CD4-positive, alpha-beta T cell treated with Interleukin-1 beta for 1 hour (primary cell): ENCODE data around the gene SYPL1.

Experiments used
- DNase-seq, 2 donors: peaks; one replicate each; pipeline ENCODE4 v3.0.0-alpha.2; 2020 to 2022

SYPL1 gene

DNA sequence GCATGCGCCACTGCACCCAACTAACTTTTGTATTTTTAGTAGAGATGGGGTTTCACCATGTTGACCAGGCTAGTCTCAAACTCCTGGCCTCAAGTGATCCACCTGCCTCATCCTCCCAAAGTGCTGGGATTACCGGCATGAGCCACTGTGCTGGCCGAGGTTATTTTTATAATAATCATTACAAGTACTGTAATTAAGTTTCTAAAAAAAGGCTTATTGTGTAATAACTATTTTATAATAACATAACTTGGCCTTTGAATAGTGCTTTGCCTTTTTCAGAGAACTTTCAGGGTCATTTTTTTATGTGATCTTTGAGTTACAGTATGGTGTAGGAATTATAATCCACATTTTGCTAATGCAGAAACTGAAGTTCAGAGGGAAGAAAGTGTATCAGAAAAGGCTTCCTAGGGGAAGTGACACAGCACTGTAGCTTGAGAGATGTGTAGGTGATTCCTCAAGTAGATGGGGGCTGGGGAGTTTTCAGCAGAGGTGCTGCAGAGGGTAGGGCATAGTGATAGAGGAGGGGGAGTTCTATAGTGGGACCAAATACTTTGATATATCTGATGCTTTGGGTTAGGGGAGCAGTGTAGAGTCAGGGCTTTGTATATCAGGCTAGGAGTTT lies 9.2 kb upstream of the SYPL1 start:
- DNase-seq, result no peak

DNA sequence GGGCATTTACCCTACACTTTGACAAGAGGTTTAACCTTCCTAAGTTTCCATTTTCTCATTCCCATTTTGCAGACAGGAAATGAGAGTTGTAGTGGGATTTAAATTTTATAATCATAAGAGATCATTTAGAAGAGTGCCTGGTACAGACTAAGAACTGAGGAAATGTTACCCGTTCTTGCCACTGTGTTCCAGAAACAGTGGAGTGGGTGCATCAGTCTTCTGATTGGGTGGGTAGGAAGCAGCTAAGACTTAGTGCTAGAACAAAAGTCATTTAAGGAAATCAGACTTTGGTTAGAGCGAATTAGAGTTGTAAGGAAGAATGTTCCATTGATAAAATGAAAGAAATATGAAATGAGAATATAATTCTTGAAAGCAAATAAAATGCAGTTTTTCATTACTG lies 8.4 kb upstream of the SYPL1 start:
- no peak for DNase-seq

DNA sequence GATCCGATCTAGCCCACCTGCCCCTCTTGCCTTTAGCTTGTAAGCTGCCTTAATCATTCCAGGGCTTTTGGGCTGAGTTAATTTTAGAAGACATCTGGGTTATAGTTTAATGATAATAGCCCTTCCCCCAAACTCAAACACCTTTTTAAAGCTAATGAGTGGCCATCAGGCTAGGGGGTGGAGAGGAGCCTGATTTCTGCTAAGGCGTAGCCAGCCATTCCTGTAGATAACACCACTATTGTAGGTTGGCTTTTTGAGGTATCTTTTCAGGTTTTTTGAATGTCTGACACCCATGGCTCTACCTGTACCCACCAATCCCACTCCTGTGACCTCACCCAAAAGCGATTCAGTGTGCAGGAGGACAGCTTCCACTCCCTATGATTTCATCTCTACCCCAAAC lies 7.6 kb upstream of the SYPL1 start:
- DNase-seq, result no peak

DNA sequence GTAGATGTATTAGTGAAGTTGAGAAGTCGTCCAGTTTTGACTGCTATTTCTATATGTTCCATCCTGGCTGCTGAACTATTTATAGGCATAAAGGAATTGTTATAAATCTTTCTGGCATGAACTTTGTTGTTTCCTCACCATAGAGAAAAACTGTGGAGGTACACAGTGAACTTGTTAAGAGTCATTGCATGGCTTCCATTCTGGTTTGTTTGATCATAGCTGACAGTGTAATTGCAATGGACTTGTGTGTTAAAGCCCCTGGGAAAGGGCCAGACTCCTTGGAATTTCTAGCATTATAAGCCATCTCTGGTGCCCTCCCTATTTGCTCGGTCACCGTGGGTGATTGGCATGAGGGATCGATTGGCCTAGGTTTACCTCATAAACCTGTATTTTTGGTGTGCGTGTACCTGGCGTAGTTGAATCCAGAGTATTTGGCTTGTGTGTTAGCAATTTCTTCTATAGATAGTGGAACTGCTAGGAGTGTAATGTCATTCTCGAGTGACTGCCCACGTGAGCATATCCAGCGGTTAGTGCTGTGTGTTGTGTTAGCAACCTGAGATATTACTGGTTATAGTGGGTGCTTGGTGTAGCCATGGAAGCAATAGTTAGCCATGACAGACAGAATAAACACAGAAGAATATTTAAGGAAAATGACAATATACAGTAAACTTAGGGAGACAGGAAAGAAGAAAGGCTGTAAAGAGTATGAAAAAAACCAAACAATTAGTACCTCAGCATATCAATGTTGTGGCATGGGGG lies 5.9 kb upstream of the SYPL1 start:
- DNase-seq, result no peak

DNA sequence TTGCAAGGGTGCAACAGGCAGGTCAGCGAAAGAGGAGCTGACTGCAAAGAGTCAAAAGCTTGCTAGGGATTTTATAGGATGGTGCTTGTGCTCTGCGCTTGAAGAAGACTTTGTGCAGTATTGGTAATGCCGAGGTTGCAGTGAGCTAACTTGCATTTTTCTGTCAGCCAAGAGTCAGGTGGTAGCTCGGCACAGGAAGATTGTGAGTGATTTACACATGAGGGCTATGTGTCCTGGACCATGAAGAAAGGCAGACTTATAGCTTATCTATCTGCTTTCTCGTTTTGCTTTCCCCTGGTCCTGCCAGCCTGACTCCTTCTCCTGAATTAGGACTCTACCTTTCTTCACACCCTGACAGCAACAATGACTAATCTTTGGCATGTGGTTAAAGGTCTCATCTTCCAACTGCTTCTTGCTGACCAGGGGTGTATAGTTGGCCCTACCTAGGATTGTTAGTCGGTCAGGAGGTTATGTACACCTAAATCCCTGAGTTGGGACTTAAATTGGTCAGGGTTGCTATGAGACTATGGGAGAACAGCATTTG lies 4.1 kb upstream of the SYPL1 start:
- DNase-seq, result no peak

DNA sequence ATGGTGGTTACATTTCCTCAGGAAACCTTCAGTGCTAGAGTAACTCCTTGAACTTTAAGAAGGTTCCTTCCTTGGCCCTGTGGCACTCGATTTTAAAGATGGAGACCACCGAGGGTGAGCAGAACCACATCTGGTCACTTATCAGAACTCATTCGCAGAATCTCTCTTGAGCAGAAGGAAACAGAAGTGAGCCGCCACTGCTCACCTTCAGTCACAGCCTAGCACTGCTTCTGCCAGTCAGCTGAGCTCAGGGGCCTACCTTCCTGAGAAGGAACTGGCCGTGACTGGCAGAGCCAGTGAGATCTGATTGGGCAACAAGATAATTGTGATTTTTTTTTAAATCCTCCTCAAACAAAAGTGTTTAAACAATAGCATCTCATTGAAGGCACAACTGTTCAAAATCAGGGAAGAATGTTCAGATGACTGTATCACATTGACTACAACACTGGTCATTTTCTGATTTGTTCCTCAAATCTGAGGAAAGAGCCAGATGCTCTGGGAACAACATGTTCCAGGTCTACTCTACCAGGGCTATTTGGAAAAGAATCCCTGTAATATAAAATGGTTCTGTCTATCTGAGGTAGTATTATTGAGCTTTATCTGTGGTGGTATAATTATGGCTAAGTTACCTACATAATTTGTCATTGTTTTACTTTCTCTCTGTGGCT lies 2.7 kb upstream of the SYPL1 start:
- peak; percentile 27 to 57 for DNase-seq

DNA sequence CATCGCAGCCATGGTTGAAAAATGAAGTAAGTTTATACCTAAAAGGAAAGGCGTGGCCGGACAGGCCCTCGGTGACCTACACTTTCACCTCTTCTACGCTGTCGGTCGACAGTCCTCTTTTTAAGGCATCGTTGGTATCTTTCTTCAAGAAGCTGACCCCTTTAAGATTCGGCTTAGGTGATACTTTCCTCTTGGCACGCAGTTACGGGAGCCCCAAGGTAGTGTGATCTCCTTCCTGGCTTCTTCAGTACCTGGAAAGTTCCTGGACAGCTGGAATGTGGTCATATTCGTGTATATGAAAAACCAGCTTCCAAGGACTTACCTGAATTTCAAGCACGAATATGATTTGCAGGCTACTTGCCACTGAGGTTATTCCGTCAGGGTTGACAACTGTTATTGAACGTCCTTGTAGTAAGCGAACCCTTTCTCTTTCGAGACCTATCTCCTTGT lies 885 bp upstream of the SYPL1 start:
- DNase-seq, result no peak

DNA sequence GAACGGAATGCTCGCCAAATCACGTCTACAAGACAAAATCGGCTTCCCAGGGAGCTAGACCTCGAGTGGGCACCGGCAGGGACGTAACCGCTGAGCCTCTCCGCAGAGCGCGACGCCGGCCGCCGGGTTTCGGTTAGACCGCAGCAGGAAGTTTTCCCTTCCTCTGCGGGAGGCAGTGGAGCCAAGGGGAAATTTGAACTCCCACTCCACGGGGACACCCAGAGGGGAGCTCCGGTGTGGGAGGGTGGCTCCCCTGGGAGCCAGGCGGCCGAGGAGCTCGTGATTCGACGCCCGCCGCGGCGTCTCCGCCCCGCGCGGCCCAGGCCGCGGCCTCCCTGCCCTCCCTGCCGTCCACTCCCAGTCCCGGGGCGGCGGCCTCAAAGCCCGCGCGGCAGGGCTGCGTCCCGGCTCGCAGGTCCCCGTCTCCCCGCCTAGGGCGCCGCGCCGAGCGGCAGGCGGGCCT lies 426 bp downstream of the SYPL1 start:
- peak in 1 of 2 donors; percentile 48 for DNase-seq

DNA sequence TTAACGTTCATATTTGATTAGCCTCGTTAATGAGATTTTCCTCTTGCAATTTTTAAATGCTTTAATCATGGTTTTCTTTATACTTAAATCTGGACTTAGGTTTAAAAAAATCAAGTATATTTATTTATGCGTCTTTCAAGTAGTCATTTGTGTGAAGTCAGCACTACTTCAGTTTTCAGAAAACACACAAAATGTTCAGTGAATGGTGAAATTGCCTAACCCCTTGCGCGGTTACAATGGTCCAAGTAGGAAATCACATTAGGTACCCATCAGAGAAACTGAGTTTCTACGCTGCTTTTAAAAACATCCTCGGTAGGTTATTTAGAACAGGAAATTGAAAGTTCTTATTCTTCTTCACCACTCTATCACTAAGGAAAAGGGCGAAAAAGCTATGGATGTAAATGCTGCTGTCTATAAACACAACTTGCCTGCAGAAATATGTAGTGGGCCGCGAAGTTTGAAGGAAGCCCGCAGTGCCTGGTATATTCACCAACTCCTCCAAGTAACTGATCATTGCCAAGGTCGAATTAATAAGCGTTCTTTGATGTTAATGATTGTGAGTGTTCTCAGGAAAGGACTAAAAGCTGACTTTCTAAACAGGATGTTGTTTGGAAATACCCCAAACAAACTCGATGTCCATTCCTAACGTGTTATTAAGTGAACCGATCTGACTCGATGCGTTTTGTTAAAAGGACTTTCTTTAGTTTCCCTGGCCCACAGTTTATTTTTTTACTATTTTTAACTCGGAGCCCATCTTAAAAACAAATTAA lies 1.0 kb downstream of the SYPL1 start:
- peak in 1 of 2 donors; percentile 18 for DNase-seq

DNA sequence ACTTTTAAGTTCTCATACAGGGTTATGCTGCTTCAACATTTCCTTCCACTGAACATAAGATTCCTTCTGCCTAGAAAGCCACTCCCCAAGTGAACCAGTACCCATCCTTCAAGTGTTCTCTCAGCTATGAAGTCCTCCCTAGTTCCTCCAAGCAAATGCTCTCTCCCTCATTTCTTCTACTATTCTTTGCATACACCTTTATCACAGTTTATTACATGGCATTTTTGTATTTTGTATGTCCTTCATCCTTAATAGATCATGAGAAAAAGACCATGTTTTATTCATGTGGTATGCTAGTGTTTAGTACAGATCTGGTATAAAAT lies 1.9 kb downstream of the SYPL1 start:
- no peak for DNase-seq

DNA sequence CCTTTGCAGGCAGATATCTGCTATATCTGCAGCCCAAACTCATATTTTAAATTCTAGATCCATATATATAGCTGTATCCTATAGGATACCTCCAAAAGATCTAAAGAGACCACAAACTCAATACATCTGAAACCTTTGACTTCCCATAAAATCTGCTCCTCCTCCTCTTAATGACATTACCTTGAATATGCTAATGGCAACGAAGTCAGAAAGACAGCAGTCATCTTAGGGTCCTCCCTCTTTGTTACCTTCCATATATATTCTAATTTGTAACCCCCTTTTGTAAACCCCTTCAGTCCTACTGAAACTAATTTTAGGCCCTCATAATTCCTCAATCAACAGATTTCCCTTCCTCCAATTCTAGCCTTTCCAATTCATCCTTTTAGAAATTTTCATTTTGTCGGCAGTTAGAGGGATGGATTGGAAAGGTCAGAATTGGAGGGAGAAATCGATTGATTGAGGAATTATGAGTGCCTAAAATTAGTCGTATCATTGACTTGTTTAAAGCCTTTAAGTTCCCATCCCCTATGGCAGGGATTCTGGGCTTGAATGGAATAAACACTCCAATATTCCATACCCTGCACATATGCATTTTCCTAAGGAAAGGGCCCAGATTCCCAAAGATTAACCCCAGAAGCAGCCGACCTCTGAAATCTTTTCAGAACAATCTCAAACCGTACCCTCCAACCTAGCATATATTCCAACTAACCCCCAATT lies 2.4 kb downstream of the SYPL1 start:
- no peak for DNase-seq

DNA sequence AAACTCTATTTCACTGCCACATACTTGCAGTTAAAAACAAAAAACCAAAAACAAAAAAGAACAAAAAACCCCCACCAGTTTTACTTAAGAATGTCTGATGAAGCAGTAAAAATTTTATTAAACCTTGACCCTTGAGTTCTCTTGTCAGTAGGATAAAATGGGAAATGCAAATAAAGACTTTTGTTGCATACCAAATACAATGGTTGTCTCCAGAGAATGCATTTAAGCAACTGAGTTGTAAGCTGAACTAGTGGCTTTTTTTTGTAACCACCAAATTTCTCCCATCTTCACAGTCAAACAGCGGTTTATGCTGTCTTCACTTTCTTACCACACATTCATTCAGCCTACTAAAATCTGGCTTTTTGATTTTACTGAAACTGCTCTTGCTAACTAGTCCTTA lies 3.1 kb downstream of the SYPL1 start:
- peak in 1 of 2 donors; percentile 14 for DNase-seq

DNA sequence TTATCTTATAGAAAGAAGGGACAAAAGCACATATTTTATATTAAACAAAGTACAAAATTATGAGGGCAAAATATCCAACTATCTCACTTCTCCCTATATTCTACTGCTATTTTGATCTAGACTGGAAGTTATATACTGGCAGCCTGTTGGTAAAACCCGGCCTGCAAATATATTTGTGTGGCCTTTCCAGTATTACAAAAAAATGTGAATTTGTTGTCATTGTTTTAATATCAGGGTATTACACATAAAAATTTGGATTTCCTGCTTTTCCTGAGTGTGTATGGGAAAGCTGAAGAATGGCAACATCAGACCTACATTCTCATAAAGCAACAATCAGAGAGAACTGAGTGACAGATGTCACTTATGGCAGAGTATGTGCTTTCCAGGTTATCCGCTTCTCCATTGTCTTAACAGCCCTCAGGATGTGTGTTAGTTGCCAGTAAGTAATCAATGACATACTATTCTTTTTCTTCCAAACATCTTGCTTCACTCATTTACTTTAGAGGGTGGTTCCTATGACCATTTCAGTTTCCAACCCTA lies 7.3 kb downstream of the SYPL1 start:
- no peak for DNase-seq

DNA sequence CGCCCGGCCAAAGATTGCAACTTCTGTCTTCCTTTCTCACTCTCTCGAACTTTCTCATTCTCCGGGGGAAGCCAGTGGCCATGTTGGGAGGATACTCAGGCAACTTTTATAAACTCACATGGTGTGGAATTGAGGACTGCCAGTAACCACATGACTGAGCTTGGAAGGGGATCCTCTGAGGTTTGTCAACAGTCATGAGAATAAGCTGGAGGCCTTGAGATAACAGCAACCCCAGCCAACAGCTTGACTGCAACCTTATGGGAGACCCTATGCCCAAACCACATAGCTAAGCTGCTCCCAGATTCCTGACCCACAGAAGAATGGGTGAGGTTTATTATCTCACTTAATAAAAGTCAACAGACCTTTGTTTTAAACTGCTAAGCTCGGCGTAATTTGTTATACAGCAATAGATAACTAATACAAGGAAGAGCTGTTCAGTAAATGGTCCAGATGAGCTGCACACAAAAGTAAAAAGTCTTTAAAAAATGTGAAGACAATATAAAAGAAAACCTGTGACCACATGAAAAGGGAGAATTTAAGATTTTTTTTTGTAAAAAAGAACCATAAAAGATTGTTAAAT lies 9.6 kb downstream of the SYPL1 start:
- no peak for DNase-seq

DNA sequence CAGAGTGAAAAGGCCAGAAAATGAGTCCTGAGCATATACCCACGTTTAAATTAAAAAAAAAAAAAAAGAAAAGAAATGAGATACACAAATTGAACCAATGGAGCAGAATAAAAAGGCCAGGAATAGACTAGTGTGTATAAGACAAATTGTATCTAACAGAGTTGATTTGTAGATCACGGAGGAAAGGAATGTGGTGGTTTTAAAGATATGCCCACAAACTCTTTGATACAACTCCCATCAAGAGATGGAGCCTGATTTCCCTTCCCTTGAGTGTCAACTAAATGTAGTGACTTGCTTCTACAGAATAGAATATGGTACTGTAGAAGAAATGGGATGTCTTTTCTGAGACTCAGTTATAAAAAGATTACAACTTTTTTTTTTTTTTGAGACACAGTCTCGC lies 10.4 kb downstream of the SYPL1 start:
- DNase-seq, result no peak

DNA sequence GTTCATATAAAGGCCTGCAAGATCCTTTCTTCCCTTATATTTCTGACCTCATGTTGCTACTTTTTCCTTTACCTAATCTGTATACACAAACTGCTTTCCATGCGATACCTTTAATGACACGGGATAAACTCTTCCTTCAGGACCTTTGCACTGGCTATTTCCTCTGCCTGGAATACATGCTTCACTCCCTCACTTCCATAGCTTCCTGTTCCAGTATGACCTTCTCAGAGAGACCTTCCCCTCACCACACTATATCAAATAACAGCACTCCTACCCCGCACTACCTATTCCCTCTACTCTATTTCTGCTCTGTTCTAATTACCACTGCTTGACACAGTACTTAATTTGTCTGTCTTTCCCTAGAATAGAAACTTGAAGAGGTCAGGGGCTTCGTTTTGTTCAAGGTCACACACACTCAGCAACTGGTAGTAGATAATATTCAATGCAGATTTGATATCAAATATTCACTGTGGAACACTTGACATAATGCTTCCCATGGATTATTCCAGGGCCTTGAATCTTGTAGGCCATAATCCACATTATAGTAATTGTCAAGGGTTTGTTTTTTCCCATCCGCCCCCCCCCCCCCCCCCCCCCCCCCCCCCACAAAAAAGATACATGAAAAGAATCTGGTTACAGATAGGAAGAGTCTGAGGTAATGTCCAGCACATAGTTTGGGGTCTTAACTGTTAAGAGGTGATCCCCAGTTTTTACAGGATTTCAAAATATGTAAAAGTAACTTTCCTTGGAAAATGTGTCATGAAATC lies 11.1 kb downstream of the SYPL1 start:
- DNase-seq, result no peak

DNA sequence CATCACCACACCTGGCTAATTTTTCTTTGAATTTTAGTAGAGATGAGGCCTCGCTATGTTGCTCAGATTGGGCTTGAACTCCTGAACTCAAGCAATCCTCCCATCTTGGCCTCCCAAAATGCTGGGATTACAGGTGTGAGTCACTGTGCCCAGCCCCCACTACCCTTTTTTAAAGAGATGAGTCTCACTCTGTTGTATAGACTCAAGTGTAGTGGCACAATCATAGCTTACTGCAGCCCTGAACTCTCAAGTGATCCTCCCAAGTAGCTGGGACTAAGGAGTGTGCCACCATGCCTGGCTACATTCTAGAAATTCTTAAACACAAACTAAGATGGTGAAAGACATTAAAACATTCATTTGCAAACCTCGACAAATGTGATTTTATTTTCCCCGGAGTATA lies 12.6 kb downstream of the SYPL1 start:
- DNase-seq, result no peak

DNA sequence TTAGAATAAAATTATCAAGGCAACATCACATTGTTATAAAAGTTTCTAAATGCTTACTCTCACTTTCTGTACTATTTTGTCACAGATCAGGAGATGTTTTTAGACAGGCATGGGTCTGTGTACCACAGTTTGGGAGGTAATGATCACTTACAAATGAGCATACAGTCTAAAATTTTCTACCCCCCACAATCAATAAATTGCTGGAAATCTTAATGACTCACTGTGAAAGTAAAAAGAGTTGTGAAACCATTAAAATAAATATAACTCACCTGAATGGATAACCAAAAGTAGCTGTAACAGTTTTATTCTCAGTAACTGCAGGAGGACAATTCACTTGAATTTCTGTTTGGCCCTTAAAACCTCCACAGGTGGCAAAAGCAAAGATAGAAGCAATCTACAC lies 13.2 kb downstream of the SYPL1 start:
- no peak for DNase-seq

DNA sequence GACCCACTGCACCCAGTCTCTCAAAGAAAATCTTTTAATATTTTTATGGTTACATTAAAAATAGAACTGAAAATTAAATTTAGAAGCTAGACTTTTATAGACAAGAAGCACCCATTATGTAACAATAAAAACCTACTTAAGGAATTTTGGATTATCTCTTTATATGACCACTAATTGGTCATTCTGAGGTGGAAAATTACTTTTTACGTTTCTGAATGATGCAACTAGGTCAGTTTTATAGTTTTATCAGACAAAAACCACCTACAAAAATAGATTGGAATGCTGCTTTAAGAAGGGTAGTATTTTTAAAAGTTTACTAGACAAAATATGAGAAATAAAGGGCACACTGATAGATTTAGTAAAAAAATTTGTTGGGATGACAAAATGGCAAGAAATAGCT lies 16.5 kb downstream of the SYPL1 start:
- DNase-seq, result no peak

DNA sequence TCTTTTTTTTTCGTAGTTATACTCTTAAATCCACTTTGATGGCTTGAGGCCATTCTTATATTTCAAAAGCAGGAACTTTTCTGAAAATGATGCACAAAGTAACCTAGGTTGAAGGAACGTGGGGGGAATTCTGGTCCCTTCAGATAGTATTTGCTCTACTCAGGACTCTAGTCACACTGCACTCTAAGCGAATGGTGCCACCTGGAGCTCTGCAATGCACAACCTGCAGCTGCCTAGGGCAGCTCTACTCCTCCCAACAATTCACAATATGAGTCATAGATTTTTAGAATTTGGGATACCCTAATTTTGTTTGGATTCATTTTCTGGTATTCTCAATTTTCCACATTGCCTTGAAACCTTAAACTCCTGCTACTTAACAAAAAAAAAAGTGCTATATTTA lies 17.3 kb downstream of the SYPL1 start:
- DNase-seq, result no peak

DNA sequence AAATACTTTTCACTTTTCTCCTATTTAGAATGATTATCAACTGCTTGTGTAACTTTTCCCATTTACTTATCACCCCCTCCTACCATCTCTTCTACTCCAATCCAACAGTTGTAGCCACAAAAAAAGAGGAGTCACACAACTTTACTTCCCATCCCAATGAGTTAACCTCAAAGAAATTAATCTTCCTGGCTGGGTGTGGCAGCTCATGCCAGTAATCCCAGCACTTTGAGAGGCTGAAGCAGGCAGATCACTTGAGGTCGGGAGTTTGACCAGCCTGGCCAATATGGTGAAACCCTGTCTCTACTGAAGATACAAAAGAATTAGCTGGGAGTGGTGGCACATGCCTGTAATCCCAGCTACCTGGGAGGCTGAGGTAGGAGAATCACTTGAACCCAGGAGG lies 19.9 kb downstream of the SYPL1 start:
- no peak for DNase-seq
